Measurements from ENCODE around the gene P3H3.

P3H3 gene

GRCh38 chr12:6817662-6818157, 10.5 kb upstream of the P3H3 start:
- no peaks in the 10 kb centered on the region for H3K79me2 ChIP-seq (ENCODE audit: insufficient read depth, low read length)
- no peak overlapping the region for H3K4me3 ChIP-seq (ENCODE audit: low read length, poor library complexity, severe bottlenecking)
- no peaks in the 10 kb centered on the region for H3K36me3 ChIP-seq (ENCODE audit: insufficient read depth, low read length)
- H3K4me1 ChIP-seq (ENCODE audit: insufficient read depth, low read length, poor library complexity, severe bottlenecking): peaks cover 38% of the 10 kb centered on the region
- no peak overlapping the region for H3K4me2 ChIP-seq (ENCODE audit: low read depth, low read length, poor library complexity, severe bottlenecking)
- H3K9me3 ChIP-seq (ENCODE audit: insufficient read depth, low read depth, low read length): no peaks in the 10 kb centered on the region
- no peak overlapping the region for H2AFZ ChIP-seq (ENCODE audit: low read length)
- H3F3A ChIP-seq (ENCODE audit: low read depth): no peaks in the 10 kb centered on the region
- no peak for TF ChIP-seq EZH2phosphoT487 (IDR thresholded peaks at IDR 0.05; ENCODE audit: borderline replicate concordance)
- TF ChIP-seq, protein P1, sequence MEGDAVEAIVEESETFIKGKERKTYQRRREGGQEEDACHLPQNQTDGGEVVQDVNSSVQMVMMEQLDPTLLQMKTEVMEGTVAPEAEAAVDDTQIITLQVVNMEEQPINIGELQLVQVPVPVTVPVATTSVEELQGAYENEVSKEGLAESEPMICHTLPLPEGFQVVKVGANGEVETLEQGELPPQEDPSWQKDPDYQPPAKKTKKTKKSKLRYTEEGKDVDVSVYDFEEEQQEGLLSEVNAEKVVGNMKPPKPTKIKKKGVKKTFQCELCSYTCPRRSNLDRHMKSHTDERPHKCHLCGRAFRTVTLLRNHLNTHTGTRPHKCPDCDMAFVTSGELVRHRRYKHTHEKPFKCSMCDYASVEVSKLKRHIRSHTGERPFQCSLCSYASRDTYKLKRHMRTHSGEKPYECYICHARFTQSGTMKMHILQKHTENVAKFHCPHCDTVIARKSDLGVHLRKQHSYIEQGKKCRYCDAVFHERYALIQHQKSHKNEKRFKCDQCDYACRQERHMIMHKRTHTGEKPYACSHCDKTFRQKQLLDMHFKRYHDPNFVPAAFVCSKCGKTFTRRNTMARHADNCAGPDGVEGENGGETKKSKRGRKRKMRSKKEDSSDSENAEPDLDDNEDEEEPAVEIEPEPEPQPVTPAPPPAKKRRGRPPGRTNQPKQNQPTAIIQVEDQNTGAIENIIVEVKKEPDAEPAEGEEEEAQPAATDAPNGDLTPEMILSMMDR (conservative IDR thresholded peaks at IDR 0.05; ENCODE audit: low read length): no peak
- no peak overlapping the region for H3K9ac ChIP-seq (ENCODE audit: low read depth, low read length, poor library complexity, severe bottlenecking)
- no peaks in the 10 kb centered on the region for H4K20me1 ChIP-seq (ENCODE audit: insufficient read depth, low read length, poor library complexity, severe bottlenecking)
- no peaks in the 10 kb centered on the region for H3K27me3 ChIP-seq (ENCODE audit: insufficient read depth, low read length, poor library complexity, severe bottlenecking)
- H3K9me2 ChIP-seq (replicated peaks; ENCODE audit: low read depth, low read length): no peaks in the 10 kb centered on the region

- Histone ChIP-seq H3K79me2 (ENCODE audit: insufficient read depth, low read length) (no peaks in the 10 kb centered on the region), H3K9me2 (replicated peaks; ENCODE audit: low read depth, low read length) (no peaks in the 10 kb centered on the region), H3K4me3 (ENCODE audit: low read length, poor library complexity, severe bottlenecking) (no peak overlapping the region), H3K27me3 (ENCODE audit: insufficient read depth, low read length, poor library complexity, severe bottlenecking) (no peaks in the 10 kb centered on the region), H3F3A (ENCODE audit: low read depth) (no peaks in the 10 kb centered on the region), H2AFZ (ENCODE audit: low read length) (no peak overlapping the region), H4K20me1 (ENCODE audit: insufficient read depth, low read length, poor library complexity, severe bottlenecking) (no peaks in the 10 kb centered on the region), H3K36me3 (ENCODE audit: insufficient read depth, low read length) (no peaks in the 10 kb centered on the region), H3K9ac (ENCODE audit: low read depth, low read length, poor library complexity, severe bottlenecking) (no peak overlapping the region), H3K4me2 (ENCODE audit: low read depth, low read length, poor library complexity, severe bottlenecking) (no peak overlapping the region), H3K9me3 (ENCODE audit: insufficient read depth, low read depth, low read length) (no peaks in the 10 kb centered on the region), H3K4me1 (ENCODE audit: insufficient read depth, low read length, poor library complexity, severe bottlenecking) (peaks cover 38% of the 10 kb centered on the region)
- no peak for TF ChIP-seq EZH2phosphoT487 (IDR thresholded peaks at IDR 0.05; ENCODE audit: borderline replicate concordance)
- TF ChIP-seq, protein P1 (conservative IDR thresholded peaks at IDR 0.05; ENCODE audit: low read length): no peak
Observed at GRCh38 chr12:6818222-6818621, 10.0 kb upstream of the P3H3 start.

- no peaks in the 10 kb centered on the region for H3K36me3 ChIP-seq (ENCODE audit: insufficient read depth, low read length)
- no peaks in the 10 kb centered on the region for H3K79me2 ChIP-seq (ENCODE audit: insufficient read depth, low read length)
- no peak overlapping the region for H3K4me2 ChIP-seq (ENCODE audit: low read depth, low read length, poor library complexity, severe bottlenecking)
- H3F3A ChIP-seq (ENCODE audit: low read depth): no peaks in the 10 kb centered on the region
- no peaks in the 10 kb centered on the region for H3K27me3 ChIP-seq (ENCODE audit: insufficient read depth, low read length, poor library complexity, severe bottlenecking)
- no peaks in the 10 kb centered on the region for H4K20me1 ChIP-seq (ENCODE audit: insufficient read depth, low read length, poor library complexity, severe bottlenecking)
- no peak overlapping the region for H2AFZ ChIP-seq (ENCODE audit: low read length)
- H3K9me3 ChIP-seq (ENCODE audit: insufficient read depth, low read depth, low read length): no peaks in the 10 kb centered on the region
- H3K4me3 ChIP-seq (ENCODE audit: low read length, poor library complexity, severe bottlenecking): no peak overlapping the region
- no peak overlapping the region for H3K9ac ChIP-seq (ENCODE audit: low read depth, low read length, poor library complexity, severe bottlenecking)
- TF ChIP-seq EZH2phosphoT487 (IDR thresholded peaks at IDR 0.05; ENCODE audit: borderline replicate concordance): no peak
- TF ChIP-seq, protein P1 (conservative IDR thresholded peaks at IDR 0.05; ENCODE audit: low read length): no peak
- H3K9me2 ChIP-seq (replicated peaks; ENCODE audit: low read depth, low read length): no peaks in the 10 kb centered on the region
- H3K4me1 ChIP-seq (ENCODE audit: insufficient read depth, low read length, poor library complexity, severe bottlenecking): peaks cover 38% of the 10 kb centered on the region
Observed at GRCh38 chr12:6818645-6819044, 9.6 kb upstream of the P3H3 start.
